Measurements from ENCODE around the gene PCBP3.
"Not testable (repeated sequence)": the region's sequence is repeated elsewhere in the genome, so short reads cannot be mapped to it uniquely, and the experiment has no call there.

Gene PCBP3

DNA sequence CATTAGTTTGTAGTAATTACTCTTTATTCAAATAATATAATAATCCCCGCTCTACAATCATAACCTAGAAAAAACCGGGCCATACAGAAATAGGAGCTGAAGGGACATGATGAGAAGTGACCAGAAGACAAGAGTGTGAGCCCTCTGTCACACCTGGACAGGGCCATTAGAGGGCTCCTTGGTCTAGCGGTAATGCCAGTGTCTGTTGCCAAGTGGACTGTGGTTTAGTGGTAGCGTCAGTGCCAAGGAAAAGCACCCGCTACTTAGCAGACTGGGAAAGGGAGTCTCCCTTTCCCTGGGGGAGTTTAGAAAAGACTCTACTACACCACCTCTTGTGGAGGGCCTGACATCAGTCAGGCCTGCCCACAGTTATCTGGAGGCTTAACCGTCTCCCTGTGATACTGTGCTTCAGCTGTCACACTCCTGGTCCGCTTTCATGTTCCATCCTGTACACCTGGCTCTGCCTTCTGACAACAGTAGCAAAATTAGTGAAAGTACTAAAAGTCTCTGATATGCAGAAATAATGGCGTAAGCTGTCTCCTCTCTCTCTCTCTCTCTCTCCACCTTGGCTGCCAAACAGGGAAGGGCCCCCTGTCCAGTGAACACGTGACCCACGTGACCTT is 19.2 kb downstream of the PCBP3 start:
- not testable (repeated sequence) for H3K4me1 ChIP-seq (ENCODE audit: control insufficient read depth, insufficient read depth, low read length); H3K27me3 ChIP-seq (ENCODE audit: control insufficient read depth, insufficient read depth, low read length); H3K9ac ChIP-seq (ENCODE audit: low read depth, low read length); H3K4me2 ChIP-seq (ENCODE audit: low read length); H3K9me3 ChIP-seq (replicated peaks; ENCODE audit: low read length); H3K4me3 ChIP-seq (ENCODE audit: low read length); H3K36me3 ChIP-seq (ENCODE audit: insufficient read depth, low read length)

DNA sequence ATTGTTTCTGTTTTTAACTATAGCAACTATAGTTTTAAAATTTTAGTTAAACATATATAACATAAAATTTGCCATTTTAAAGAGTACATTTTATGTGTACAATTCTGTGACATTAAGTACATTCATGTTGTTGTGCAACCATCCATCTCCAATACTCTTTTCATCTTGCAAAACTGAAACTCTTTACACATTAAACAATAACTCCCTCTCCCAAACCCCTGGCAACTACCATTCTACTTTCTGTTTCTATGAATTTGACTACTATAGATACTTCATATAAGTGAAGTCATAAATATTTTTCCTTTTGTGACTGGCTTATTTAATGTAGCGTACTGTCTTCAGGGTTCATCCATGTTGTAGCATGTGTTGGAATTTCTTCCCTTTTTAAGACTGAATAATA is 25.9 kb downstream of the PCBP3 start:
- H3K4me1 ChIP-seq (ENCODE audit: control insufficient read depth, insufficient read depth, low read length), result no peaks in the 10 kb centered on the region
- H3K36me3 ChIP-seq (ENCODE audit: insufficient read depth, low read length), result no peaks in the 10 kb centered on the region
- no peak overlapping the region for H3K4me3 ChIP-seq (ENCODE audit: low read length)
- no peaks in the 10 kb centered on the region for H3K9me3 ChIP-seq (replicated peaks; ENCODE audit: low read length)
- H3K9ac ChIP-seq (ENCODE audit: low read depth, low read length), result no peak overlapping the region
- H3K27me3 ChIP-seq (ENCODE audit: control insufficient read depth, insufficient read depth, low read length), result peaks cover 7% of the 10 kb centered on the region
- H3K4me2 ChIP-seq (ENCODE audit: low read length), result no peak overlapping the region

DNA sequence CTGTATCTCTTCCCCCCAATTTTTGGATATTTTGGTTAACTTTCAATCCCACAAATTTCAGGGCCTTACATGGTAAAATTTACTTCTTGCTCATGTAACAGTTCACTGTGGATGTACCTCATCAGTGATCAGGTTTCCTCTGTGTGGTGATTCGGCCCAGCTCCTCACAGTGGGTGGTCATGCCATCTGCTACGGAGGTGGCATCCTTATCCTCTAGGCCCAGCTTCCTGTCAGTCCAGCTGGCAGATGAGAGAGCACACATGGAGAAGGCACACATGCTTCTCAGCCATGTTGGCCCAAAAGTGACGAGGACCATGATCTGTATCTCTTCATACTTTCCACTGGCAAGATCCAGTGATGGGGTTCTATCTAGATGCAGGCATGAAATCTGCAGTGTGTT is 27.2 kb downstream of the PCBP3 start:
- no peaks in the 10 kb centered on the region for H3K9me3 ChIP-seq (replicated peaks; ENCODE audit: low read length)
- H3K9ac ChIP-seq (ENCODE audit: low read depth, low read length), result no peak overlapping the region
- H3K4me2 ChIP-seq (ENCODE audit: low read length), result no peak overlapping the region
- H3K27me3 ChIP-seq (ENCODE audit: control insufficient read depth, insufficient read depth, low read length), result peaks cover 7% of the 10 kb centered on the region
- no peak overlapping the region for H3K4me3 ChIP-seq (ENCODE audit: low read length)
- H3K4me1 ChIP-seq (ENCODE audit: control insufficient read depth, insufficient read depth, low read length), result no peaks in the 10 kb centered on the region
- no peaks in the 10 kb centered on the region for H3K36me3 ChIP-seq (ENCODE audit: insufficient read depth, low read length)

DNA sequence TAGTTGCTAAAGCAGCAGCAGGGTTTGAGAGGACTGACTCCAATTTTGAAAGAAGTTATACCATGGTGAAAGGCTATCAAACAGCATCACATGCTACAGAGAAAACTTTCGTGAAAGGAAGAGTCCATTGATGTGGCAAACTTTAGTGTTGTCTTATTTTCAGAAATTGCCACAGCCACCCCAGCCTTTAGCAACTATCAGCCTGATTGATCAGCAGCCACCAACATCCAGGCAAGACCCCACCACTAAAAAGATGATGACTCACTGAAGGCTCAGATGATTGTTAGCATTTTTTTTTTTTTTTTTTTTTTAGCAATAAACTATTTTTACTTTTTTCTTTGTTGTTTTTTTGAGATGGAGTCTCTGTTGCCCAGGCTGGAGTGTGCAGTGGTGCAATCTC is 35.3 kb downstream of the PCBP3 start:
- not testable (repeated sequence) for H3K4me2 ChIP-seq (ENCODE audit: low read length); H3K4me3 ChIP-seq (ENCODE audit: low read length); H3K9ac ChIP-seq (ENCODE audit: low read depth, low read length); H3K4me1 ChIP-seq (ENCODE audit: control insufficient read depth, insufficient read depth, low read length); H3K36me3 ChIP-seq (ENCODE audit: insufficient read depth, low read length); H3K9me3 ChIP-seq (replicated peaks; ENCODE audit: low read length); H3K27me3 ChIP-seq (ENCODE audit: control insufficient read depth, insufficient read depth, low read length)

DNA sequence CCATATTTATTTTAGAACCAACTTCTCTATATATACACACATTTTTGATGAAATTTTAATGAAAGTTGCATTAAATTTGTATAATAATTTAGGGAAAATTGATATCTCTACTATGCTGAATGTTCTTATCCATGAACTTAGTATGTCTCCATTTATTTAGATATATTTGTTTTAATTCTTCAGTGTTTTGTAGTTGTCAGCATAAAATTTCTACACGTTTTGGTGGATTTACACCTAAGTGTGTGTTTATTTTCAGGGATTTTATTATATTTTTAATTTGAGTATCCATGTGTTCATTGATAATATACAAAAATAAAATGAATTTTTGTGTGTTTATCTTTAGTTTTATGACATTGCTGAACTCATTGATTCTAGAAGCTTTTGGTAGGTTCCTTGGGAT is 36.7 kb downstream of the PCBP3 start:
- Histone ChIP-seq H3K4me1 (ENCODE audit: control insufficient read depth, insufficient read depth, low read length) (no peaks in the 10 kb centered on the region), H3K27me3 (ENCODE audit: control insufficient read depth, insufficient read depth, low read length) (no peaks in the 10 kb centered on the region), H3K4me2 (ENCODE audit: low read length) (no peak overlapping the region), H3K4me3 (ENCODE audit: low read length) (no peak overlapping the region), H3K9ac (ENCODE audit: low read depth, low read length) (no peak overlapping the region), H3K36me3 (ENCODE audit: insufficient read depth, low read length) (no peaks in the 10 kb centered on the region), H3K9me3 (replicated peaks; ENCODE audit: low read length) (no peaks in the 10 kb centered on the region)

DNA sequence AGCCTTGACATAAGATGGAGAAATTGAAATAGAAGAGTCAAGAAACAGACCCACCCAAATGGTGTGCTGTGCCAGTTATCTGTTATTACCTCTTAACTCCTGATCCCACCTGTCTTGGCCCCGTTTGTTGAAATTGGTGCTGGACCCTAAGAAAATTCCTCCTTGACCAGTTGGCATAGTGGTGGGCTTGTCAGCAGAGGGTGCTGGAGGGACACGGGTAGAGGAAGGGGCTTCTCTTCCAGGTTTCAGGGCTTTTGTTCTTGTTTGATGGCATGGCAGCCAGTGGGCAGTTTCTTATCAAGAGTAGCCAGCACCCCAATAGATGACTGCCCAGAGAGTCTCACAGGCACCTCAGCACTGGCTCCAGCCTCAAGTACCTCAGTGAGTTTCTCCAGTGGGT is 51.6 kb downstream of the PCBP3 start:
- Histone ChIP-seq H3K9me3 (replicated peaks; ENCODE audit: low read length) (peaks cover 4% of the 10 kb centered on the region), H3K9ac (ENCODE audit: low read depth, low read length) (no peak overlapping the region), H3K27me3 (ENCODE audit: control insufficient read depth, insufficient read depth, low read length) (no peaks in the 10 kb centered on the region), H3K36me3 (ENCODE audit: insufficient read depth, low read length) (no peaks in the 10 kb centered on the region), H3K4me2 (ENCODE audit: low read length) (no peak overlapping the region), H3K4me1 (ENCODE audit: control insufficient read depth, insufficient read depth, low read length) (peaks cover 17% of the 10 kb centered on the region), H3K4me3 (ENCODE audit: low read length) (no peak overlapping the region)

DNA sequence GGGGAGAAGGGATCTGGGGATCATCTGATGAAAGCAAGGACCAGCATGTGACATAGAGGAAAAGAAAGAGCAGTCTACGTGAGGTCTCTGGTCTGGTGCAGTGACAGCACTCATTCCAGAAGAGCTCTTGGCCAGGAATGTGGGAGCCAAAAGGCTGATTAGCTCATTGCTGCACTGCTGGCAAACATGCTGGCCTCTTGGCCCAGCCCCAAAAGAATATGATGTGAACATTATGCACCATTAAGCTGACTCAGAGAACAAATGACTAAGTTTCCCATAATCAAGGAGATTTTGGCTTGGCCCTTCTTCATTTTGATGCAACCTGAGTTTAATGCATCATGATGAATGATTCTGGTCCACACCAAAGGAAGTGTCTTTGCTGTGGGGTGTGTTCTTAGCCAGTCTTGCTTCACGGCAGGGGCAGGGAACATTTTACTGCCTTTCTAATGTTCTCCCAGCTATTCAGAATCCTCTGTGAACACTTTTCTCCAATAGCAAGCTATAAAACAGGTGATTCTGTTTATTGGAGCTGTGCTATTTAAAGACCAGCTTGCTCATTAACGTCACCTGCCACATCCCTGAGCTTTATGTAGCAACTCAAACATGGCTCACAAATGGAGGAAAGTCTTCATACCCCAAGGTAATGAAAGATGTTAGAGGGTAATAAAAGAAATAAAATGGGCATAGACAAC is 55.1 kb downstream of the PCBP3 start:
- Histone ChIP-seq H3K4me2 (ENCODE audit: low read length) (peak overlapping the region; percentile 20), H3K4me3 (ENCODE audit: low read length) (peak overlapping the region; percentile 2), H3K4me1 (ENCODE audit: control insufficient read depth, insufficient read depth, low read length) (peaks cover 17% of the 10 kb centered on the region), H3K27me3 (ENCODE audit: control insufficient read depth, insufficient read depth, low read length) (no peaks in the 10 kb centered on the region), H3K36me3 (ENCODE audit: insufficient read depth, low read length) (no peaks in the 10 kb centered on the region), H3K9me3 (replicated peaks; ENCODE audit: low read length) (peaks cover 4% of the 10 kb centered on the region), H3K9ac (ENCODE audit: low read depth, low read length) (no peak overlapping the region)

DNA sequence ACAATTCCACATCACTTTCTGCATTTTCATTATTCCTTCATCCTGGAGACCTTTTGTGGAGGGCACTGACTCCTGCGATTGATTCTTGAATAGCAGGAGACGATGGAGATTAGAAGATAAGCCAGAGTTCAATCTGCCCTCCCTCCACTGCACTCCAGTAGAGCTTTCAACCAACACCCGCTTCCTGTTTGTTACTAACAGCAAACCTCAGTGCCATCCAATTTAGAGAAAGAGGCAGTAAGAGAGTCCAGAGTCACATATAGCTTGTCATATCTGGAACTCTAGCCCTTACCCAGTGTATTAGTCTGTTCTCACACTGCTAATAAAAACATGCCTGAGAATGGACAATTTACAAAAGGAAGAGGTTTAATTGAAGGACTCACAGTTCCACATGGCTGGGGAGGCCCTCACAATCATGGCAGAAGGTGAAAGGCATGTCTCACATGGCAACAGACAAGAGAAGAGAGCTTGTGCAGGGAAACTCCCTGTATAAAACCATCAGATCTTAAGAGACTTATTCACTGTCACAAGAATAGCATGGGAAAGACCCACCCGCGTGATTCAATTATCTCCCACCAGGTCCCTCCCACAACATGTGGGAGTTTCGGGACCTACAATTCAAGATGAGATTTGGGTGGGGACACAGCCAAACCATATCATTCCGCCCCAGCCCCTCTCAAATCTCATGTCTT is 55.9 kb downstream of the PCBP3 start:
- no peak overlapping the region for H3K9ac ChIP-seq (ENCODE audit: low read depth, low read length)

DNA sequence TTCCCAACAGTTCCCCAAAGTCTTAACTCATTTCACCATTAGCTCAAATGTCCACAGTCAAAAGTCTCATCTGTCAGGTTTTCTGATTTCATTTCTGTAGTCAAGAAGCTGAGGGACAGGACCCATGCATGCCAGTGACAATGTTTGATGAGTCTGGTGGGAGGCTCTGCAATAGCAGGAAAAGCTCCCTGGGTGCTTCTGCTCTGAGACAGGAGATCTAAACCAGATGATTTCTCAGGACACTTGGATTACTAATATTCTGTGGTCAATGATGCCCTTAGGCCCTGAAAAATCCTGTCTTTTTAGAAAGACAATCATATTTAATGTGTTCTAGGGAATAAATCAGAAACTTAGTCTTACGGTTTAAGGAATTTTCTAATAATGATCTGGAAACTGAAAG is 56.4 kb downstream of the PCBP3 start:
- Histone ChIP-seq H3K9me3 (replicated peaks; ENCODE audit: low read length) (peaks cover 4% of the 10 kb centered on the region), H3K9ac (ENCODE audit: low read depth, low read length) (no peak overlapping the region), H3K27me3 (ENCODE audit: control insufficient read depth, insufficient read depth, low read length) (no peaks in the 10 kb centered on the region), H3K4me3 (ENCODE audit: low read length) (no peak overlapping the region), H3K4me1 (ENCODE audit: control insufficient read depth, insufficient read depth, low read length) (peaks cover 17% of the 10 kb centered on the region), H3K4me2 (ENCODE audit: low read length) (no peak overlapping the region), H3K36me3 (ENCODE audit: insufficient read depth, low read length) (no peaks in the 10 kb centered on the region)

More for the DNA sequence above, 55.9 kb downstream of the PCBP3 start:
- peak overlapping the region; percentile 2 for H3K4me3 ChIP-seq (ENCODE audit: low read length)
- peak overlapping the region; percentile 5 for H3K4me2 ChIP-seq (ENCODE audit: low read length)
- no peaks in the 10 kb centered on the region for H3K27me3 ChIP-seq (ENCODE audit: control insufficient read depth, insufficient read depth, low read length)
- H3K9me3 ChIP-seq (replicated peaks; ENCODE audit: low read length), result peaks cover 4% of the 10 kb centered on the region
- no peaks in the 10 kb centered on the region for H3K36me3 ChIP-seq (ENCODE audit: insufficient read depth, low read length)
- peaks cover 17% of the 10 kb centered on the region for H3K4me1 ChIP-seq (ENCODE audit: control insufficient read depth, insufficient read depth, low read length)

DNA sequence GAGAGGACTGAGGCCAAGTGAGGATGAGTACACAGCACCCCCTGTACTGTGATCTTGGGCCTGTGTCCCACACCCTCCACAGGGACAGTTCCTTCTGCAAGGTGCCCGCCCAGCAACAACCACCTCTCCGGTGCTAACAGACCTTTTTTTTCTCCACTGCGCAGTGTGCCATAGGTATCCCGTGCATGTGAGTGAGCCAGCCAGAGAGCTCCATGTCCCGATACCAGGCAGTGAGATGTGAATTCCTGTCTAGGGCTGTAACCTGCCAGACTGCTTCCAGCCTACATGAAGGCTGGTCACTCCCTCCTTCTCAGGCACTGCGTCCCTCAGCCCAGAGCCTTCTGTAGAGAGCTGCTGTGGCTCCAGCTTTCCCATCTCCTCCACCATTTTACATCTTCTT is 56.9 kb downstream of the PCBP3 start:
- Histone ChIP-seq H3K4me2 (ENCODE audit: low read length) (no peak overlapping the region), H3K9ac (ENCODE audit: low read depth, low read length) (no peak overlapping the region), H3K4me1 (ENCODE audit: control insufficient read depth, insufficient read depth, low read length) (peaks cover 17% of the 10 kb centered on the region), H3K27me3 (ENCODE audit: control insufficient read depth, insufficient read depth, low read length) (no peaks in the 10 kb centered on the region), H3K36me3 (ENCODE audit: insufficient read depth, low read length) (no peaks in the 10 kb centered on the region), H3K9me3 (replicated peaks; ENCODE audit: low read length) (peaks cover 4% of the 10 kb centered on the region), H3K4me3 (ENCODE audit: low read length) (no peak overlapping the region)

DNA sequence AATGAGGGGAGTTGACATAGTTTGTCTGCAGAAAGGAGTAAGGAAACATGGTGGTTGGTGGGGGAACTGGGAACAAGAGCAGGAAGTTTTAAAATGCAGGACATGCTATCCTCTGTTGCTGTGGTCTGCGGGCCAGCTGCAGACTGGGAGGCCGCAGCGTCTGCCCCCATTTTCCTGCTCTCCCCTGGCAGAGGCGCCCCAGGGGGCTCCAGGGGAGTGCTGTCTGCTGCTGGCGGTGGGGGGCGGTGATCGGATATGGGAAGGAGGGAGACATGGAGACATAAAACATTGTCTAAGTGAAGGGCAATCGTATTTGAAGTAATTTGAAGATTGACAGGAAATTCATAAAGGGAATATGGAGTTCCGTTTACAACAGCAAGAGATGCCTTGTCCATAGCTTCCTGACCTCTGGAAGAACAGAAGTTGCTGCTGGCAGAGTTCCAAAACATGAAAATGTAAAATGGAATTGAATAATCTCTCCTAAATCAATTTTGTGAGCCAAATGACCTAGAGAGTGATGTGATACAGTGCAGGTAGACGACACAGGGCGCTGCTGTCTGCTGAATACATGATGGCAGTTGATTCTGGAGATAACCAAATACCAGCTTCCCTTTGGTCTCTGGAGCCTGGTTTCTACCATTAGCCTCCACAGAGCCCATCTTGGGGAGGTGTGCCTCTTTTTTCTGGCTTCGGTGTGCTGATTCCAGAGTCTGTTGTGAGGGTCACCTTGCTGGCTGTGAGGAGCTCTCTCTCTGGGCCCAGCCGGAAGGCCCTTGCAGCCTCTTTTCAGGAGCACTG is 61.0 kb downstream of the PCBP3 start:
- H3K9me3 ChIP-seq (replicated peaks; ENCODE audit: low read length), result no peaks in the 10 kb centered on the region
- no peak overlapping the region for H3K4me2 ChIP-seq (ENCODE audit: low read length)
- H3K36me3 ChIP-seq (ENCODE audit: insufficient read depth, low read length), result no peaks in the 10 kb centered on the region
- H3K27me3 ChIP-seq (ENCODE audit: control insufficient read depth, insufficient read depth, low read length), result peaks cover 8% of the 10 kb centered on the region
- H3K4me1 ChIP-seq (ENCODE audit: control insufficient read depth, insufficient read depth, low read length), result peaks cover 5% of the 10 kb centered on the region
- no peak overlapping the region for H3K4me3 ChIP-seq (ENCODE audit: low read length)
- H3K9ac ChIP-seq (ENCODE audit: low read depth, low read length), result no peak overlapping the region
